Measurements from ENCODE around the gene NEUROG3.
"Not testable (repeated sequence)": the region's sequence is repeated elsewhere in the genome, so short reads cannot be mapped to it uniquely, and the experiment has no call there.

NEUROG3 gene

DNA sequence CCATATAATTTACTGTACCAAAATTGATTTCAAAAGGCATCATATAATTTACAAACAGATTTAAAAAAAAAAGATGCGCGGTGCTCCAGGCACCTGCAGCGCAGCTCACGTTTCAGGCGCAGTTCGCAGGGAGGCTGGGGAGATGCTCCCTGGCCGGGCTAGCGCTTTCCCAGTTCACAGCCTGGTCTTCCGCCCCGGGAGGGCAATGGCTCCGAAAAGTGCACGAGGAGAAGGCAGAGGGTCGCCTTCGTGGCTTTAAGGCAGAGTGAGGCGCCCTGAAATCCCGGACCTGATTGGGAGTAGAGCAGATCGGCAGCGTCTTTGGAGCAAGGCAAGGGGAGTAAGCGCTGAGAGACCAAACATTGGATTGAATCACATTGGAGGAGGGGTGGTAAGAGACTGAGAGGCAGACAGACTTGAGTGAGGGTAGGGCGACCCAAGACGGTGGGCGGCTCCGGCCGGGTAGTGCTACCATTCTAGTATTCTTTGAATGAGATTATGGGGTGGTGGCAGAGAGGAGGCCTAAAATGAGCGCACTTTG, 1.5 kb downstream of the NEUROG3 start:
- DNase-seq (ENCODE audit: low spot score) = no peak

- DNase-seq (ENCODE audit: low spot score) = no peak
Measured at GRCh38 chr10:69570050-69570816, 3.0 kb downstream of the NEUROG3 start.

DNA sequence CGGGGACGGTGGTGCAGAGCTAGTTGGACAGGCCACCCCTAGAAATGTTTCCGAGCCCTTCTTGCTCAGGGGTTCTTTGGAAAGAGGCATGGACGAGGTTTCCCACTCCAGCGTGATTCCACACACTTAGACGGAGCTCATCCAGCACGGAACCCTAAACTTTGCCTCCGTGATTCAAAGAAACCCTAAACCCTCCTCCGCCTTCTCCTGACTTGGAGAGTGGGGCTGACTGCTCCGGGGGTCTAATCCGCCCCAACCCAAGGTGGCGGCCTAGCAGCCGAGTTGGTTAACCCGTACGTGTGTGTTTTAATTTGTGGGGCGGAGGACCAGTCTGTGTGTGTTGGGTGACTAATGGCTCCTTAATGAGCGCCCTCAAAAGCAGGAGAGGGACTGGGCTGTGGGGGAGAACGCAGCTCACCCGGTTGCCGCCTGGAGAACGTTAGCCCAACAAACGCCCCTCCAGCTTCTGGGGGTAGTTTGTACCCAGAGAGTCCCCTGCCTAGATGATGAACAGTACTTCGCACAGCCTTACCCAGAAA, 3.8 kb downstream of the NEUROG3 start:
- DNase-seq (ENCODE audit: low spot score) = no peak

DNA sequence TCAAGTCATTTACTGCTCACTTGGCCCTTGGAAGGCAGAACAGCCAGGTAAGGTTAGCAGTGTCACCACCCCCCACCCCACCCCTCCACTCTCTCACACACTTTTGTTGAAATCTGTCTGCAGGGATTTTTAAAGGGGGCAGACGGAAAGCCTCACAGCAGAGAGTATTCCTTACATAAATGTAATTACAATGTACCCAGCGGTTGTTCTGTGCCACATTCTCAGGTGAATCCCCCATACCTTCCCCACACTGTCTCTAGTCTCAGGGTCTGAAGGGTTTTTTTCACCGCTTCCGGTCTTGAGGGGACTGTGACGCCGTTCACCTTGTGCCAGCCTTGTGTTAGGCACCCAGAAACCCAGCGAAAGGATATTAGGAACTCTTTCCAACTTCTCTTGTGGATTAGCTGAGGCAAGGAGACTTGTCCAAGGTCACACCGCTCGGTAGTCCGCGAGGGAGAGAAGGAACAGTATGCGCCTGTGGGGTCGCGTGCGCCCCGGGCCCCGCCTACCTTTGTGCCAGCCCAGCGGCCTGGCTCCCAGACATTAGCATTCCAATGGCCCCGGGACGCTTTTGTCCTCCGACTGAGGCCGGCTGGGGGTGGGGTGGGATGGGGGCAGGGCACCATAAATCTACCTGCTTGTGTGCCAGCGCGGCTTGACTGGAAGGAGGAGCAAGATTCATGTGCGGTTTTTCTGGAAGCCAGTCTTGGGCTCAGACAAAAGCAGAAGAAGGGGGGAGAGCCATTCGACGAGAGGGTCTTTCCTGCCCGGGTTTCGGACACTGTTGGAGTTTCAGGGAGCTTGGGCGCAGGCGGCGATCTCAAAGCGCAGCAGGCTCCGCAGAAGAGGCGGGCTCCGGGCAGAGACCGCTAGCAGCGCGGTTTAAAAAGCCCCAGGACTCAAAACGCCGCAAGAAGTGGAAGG, 4.5 kb downstream of the NEUROG3 start:
- DNase-seq (ENCODE audit: low spot score) = no peak

DNA sequence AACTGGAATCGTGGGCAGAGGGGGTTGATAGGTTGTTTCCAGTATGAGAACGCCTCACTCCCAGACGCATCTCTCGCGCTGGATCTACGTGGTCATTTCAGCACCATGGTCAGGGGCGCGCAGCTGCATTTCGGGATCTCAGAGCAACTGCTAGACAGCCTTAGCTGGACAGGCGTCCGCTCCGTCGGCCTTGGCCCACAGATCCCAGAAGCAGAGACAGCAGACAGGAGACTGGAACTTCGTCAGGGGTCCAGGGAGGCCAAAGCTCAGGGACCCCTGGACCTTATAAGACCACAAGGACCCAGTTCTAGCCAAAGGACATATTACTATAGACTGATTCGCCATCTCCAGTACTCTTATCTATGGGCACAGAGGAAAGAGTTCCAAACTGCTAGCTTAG, 5.3 kb downstream of the NEUROG3 start:
- peak; percentile 20 for DNase-seq (ENCODE audit: low spot score)

GRCh38 chr10:69562731-69563254, 10.4 kb downstream of the NEUROG3 start:
- DNase-seq (ENCODE audit: low spot score) = no peak

GRCh38 chr10:69559525-69559924, 13.7 kb downstream of the NEUROG3 start:
- DNase-seq (ENCODE audit: low spot score) = no peak

DNA sequence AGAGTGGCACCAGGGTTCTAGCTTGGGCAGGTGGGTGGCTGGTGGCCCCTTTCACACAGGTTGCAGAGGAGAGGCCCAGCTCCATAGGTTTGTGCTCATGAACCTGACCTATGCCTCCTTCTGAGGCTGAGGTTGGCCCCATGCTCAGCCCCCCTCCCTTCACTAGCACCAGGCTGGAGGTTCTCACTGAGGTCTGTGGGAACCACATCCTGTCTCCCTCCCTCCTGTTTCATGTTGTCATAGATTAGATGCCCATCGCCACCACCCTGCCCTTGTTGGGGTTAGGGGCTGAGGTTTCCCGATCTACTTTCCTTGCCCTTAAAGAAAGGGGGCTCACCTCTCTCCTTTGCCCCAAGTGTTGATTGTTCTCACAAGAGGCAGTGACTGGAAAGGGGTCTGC, 14.7 kb downstream of the NEUROG3 start:
- no peak for DNase-seq (ENCODE audit: low spot score)

GRCh38 chr10:69554611-69555010, 18.6 kb downstream of the NEUROG3 start:
- DNase-seq (ENCODE audit: low spot score) = no peak

DNA sequence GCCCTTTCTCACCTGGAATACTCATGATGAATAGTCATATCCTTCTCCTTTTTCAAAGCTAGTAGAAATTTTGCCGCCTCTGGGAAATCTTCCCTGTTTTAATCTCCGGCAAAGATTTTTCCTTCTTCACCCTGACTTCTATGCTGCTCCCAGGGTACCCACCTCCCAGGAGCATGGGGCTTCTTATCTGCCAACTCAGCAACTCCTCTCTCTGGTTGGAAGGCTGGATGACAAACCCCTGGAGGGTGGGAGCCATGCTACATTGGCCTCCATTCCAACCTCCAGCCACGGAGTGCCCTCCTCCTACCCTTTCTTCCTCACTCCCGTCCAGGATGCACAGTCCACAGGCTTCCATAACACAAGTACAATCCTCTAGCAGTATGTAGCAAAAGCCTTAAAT, 19.9 kb downstream of the NEUROG3 start:
- DNase-seq (ENCODE audit: low spot score) = no peak

DNA sequence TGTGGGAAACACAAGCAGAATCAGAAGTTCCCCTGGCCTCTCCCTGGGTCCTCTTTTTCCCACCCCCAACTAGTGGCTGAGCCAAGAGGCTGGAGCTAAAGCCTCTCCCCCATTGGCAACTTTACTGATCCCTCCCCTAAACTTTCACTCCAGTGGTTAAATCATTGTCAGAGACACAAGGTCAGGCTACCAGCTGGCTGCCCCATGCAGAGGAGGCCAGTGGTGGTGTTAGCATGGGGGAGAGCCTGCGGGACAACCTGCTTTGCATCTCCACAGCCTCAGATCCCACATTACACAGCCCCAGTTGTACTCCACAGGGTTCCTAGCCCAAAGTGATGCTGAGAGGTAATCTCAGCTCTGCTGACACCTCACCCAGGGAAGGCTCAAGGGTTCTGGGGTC, 21.0 kb downstream of the NEUROG3 start:
- no peak for DNase-seq (ENCODE audit: low spot score)

DNA sequence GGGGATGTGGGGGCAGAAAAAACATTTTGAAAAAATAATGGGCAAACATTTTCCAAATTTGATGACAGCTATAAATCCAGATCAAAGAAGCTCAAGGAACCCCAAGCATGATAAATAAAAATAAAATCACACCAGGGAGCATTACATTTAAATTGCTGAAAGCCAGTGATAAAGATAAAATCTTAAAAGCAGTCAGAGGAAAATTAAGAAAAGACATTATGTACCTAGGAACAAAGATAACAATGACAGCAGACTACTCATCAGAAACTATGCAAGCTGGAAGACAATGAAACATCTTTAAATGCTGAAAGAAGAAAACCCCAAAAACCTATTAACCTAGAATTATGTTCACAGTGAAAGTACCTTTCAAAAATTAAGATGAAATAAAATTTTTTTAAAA, 23.3 kb downstream of the NEUROG3 start:
- DNase-seq (ENCODE audit: low spot score) = no peak

- DNase-seq (ENCODE audit: low spot score) = no peak
Measured at GRCh38 chr10:69541463-69541862, 31.8 kb downstream of the NEUROG3 start.

DNA sequence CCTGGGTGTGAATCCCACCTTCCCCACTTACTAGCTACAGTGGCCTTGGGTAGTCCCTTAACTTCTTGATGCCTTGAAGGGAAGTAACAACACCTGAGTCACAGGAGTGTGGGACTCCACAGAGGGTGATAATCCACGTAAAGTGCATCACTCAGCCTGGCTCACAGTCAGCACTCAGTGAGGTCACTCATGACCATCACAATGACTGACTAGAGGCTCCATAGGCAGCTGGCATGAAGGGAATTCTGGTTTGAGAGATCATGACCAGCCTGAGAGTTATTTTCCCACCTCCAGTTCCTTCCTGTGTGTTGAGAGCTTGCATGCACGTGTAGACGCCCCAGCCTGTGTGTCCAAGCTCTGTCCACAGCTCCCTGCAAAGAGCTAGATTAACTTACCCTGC, 34.8 kb downstream of the NEUROG3 start:
- DNase-seq (ENCODE audit: low spot score) = no peak

- no peak for DNase-seq (ENCODE audit: low spot score)
Measured at GRCh38 chr10:69537449-69537848, 35.8 kb downstream of the NEUROG3 start.

- not testable (repeated sequence) for DNase-seq (ENCODE audit: low spot score)
Measured at GRCh38 chr10:69536521-69536920, 36.7 kb downstream of the NEUROG3 start.

GRCh38 chr10:69533658-69534057, 39.6 kb downstream of the NEUROG3 start:
- DNase-seq (ENCODE audit: low spot score) = no peak

GRCh38 chr10:69527961-69528360, 45.3 kb downstream of the NEUROG3 start:
- no peak for DNase-seq (ENCODE audit: low spot score)

Data from activated CD4-positive, alpha-beta T cell treated with anti-CD3 and anti-CD28 coated beads, Interleukin-2, Interleukin-4, amounts not matched to agents 100 ng/mL and 50 ng/mL, durations not matched to agents 16 hours and 8 hours (primary cell).